Measurements from ENCODE around the gene PDE2A.

GRCh38 chr11:72723508-72723907, 49.3 kb upstream of the PDE2A start:
- TF ChIP-seq, protein P1, sequence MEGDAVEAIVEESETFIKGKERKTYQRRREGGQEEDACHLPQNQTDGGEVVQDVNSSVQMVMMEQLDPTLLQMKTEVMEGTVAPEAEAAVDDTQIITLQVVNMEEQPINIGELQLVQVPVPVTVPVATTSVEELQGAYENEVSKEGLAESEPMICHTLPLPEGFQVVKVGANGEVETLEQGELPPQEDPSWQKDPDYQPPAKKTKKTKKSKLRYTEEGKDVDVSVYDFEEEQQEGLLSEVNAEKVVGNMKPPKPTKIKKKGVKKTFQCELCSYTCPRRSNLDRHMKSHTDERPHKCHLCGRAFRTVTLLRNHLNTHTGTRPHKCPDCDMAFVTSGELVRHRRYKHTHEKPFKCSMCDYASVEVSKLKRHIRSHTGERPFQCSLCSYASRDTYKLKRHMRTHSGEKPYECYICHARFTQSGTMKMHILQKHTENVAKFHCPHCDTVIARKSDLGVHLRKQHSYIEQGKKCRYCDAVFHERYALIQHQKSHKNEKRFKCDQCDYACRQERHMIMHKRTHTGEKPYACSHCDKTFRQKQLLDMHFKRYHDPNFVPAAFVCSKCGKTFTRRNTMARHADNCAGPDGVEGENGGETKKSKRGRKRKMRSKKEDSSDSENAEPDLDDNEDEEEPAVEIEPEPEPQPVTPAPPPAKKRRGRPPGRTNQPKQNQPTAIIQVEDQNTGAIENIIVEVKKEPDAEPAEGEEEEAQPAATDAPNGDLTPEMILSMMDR (IDR thresholded peaks at IDR 0.05), result no peak
- TF ChIP-seq POLR2A (IDR thresholded peaks at IDR 0.05), result no peak
- no peak for TF ChIP-seq POLR2AphosphoS5 (IDR thresholded peaks at IDR 0.05)

All from breast epithelium (tissue), 3 donors.